ENCODE data around the gene MICA.
A peak's percentile ranks its signal among the peaks of the same experiment; 100 is the strongest.
"Not testable (repeated sequence)": the region's sequence is repeated elsewhere in the genome, so short reads cannot be mapped to it uniquely, and the experiment has no call there.

MICA gene

GRCh38 chr6:31365864-31366263, 37.5 kb upstream of the MICA start:
- H3K27ac ChIP-seq (ENCODE audit: low read depth, low read length): no peak overlapping the region
- H3K36me3 ChIP-seq (ENCODE audit: control insufficient read depth, insufficient read depth, low read length): no peaks in the 10 kb centered on the region
- H3K4me3 ChIP-seq (ENCODE audit: low read length): no peak overlapping the region
- no peaks in the 10 kb centered on the region for H3K27me3 ChIP-seq (ENCODE audit: control insufficient read depth, insufficient read depth, low read length)
- peaks cover 4% of the 10 kb centered on the region for H3K4me1 ChIP-seq (ENCODE audit: control insufficient read depth, insufficient read depth, low read length)
- no peak overlapping the region for H3K9ac ChIP-seq (ENCODE audit: low read length)

- peak overlapping the region; percentile 65 for H3K4me3 ChIP-seq (ENCODE audit: low read length)
- H3K36me3 ChIP-seq (ENCODE audit: control insufficient read depth, insufficient read depth, low read length): no peaks in the 10 kb centered on the region
- H3K4me1 ChIP-seq (ENCODE audit: control insufficient read depth, insufficient read depth, low read length): peaks cover 4% of the 10 kb centered on the region
- H3K9ac ChIP-seq (ENCODE audit: low read length): no peak overlapping the region
- no peak overlapping the region for H3K27ac ChIP-seq (ENCODE audit: low read depth, low read length)
- H3K27me3 ChIP-seq (ENCODE audit: control insufficient read depth, insufficient read depth, low read length): no peaks in the 10 kb centered on the region
These were observed 36.5 kb upstream of the MICA start for GRCh38 chr6:31366693-31367470.

DNA sequence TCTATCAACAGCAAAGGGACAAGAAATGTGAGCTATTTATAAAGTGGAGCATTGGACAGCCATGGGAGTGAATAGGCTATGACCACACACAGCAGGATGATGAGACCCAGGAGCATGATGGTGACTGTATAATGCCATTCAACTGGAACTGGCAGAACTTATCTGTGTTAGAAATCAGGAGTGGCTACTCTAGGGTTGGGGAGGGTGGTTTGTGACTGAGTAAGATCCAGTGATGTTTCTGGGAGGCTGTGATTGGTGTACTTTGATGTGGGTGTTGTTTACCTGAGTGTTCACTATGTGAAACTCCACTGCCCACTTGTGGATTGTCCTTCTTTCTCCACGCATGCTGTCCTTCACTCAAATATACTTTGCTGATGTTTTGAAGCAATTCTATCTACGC, 34.9 kb upstream of the MICA start:
- H3K36me3 ChIP-seq (ENCODE audit: control insufficient read depth, insufficient read depth, low read length): no peaks in the 10 kb centered on the region
- no peak overlapping the region for H3K4me3 ChIP-seq (ENCODE audit: low read length)
- H3K4me1 ChIP-seq (ENCODE audit: control insufficient read depth, insufficient read depth, low read length): peaks cover 4% of the 10 kb centered on the region
- no peaks in the 10 kb centered on the region for H3K27me3 ChIP-seq (ENCODE audit: control insufficient read depth, insufficient read depth, low read length)
- H3K27ac ChIP-seq (ENCODE audit: low read depth, low read length): no peak overlapping the region
- no peak overlapping the region for H3K9ac ChIP-seq (ENCODE audit: low read length)

DNA sequence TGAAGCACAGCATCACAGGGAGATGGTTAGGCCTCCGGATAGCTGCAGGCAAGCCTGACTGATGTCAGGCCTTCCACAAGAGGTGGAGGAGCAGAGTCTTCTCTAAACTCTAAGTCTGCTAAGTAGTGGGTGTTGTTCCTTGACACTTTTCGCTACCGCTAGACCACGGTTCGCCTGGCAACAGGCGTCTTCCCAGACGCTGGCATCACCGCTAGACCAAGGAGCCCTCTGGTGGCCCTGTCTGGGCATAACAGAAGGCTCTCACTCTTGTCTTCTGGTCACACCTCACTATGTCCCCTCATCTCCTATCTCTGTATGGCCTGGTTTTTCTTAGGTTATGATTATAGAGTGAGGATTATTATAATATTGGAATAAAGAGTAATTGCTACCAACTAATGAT, 29.3 kb upstream of the MICA start:
- H3K9ac ChIP-seq (ENCODE audit: low read length); H3K4me3 ChIP-seq (ENCODE audit: low read length); H3K36me3 ChIP-seq (ENCODE audit: control insufficient read depth, insufficient read depth, low read length); H3K4me1 ChIP-seq (ENCODE audit: control insufficient read depth, insufficient read depth, low read length); H3K27ac ChIP-seq (ENCODE audit: low read depth, low read length); H3K27me3 ChIP-seq (ENCODE audit: control insufficient read depth, insufficient read depth, low read length): not testable (repeated sequence)

DNA sequence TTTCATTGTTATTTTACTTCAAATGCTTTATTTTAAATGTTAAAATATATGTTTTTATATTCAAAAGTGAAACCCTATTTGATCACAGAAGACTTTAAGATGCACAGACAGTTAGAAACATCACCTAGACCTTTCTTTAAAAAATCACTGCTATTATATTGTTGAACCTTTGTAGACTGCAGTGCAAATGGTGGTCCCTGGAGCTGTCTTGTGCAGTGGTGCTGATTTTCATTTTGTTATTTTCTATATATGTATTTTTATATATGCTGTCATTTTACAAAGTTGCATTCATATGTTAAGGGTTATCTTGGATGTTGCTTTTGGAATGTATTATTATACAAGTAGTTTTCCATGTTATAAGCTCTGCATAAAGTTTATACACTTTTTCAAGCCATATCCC, 27.7 kb upstream of the MICA start:
- H3K9ac ChIP-seq (ENCODE audit: low read length): no peak overlapping the region
- no peaks in the 10 kb centered on the region for H3K4me1 ChIP-seq (ENCODE audit: control insufficient read depth, insufficient read depth, low read length)
- H3K27me3 ChIP-seq (ENCODE audit: control insufficient read depth, insufficient read depth, low read length): no peaks in the 10 kb centered on the region
- H3K4me3 ChIP-seq (ENCODE audit: low read length): no peak overlapping the region
- H3K36me3 ChIP-seq (ENCODE audit: control insufficient read depth, insufficient read depth, low read length): no peaks in the 10 kb centered on the region
- no peak overlapping the region for H3K27ac ChIP-seq (ENCODE audit: low read depth, low read length)

- no peak overlapping the region for H3K27ac ChIP-seq (ENCODE audit: low read depth, low read length)
These were observed 26.4 kb upstream of the MICA start for GRCh38 chr6:31377029-31377428.

DNA sequence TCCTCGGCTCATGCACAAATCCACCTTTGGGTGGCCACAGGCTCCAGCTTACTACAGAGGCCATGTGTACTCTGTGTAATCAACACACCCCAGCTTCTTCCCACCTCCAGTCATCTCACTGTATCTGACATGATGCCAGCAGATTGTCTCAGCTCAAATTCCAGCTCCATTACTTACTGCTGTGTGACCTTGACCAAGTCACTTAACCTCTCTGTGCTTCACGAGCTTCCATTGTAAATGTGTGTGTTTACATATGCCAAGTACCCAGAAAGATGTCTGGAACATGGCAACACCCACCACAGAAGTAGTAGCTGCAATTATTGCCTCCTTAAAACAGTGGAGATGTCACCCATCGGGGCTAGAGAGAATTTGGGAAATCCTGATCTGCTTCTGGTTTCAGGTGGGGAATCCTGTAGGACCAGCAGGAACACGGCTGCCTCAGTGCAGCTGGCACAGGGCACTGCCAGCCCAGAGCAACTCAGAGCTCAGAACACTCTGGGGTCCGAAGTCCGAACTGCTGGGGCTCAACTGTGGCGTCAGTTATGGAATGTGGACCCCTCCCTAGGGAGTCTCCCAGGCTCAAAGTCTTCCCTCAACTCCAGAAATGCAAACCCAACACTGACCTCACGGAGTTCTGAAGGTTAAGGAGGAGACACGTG, 25.2 kb upstream of the MICA start:
- Histone ChIP-seq H3K4me3 (ENCODE audit: low read length) (no peak overlapping the region), H3K36me3 (ENCODE audit: control insufficient read depth, insufficient read depth, low read length) (no peaks in the 10 kb centered on the region), H3K27me3 (ENCODE audit: control insufficient read depth, insufficient read depth, low read length) (no peaks in the 10 kb centered on the region), H3K27ac (ENCODE audit: low read depth, low read length) (no peak overlapping the region), H3K9ac (ENCODE audit: low read length) (no peak overlapping the region), H3K4me1 (ENCODE audit: control insufficient read depth, insufficient read depth, low read length) (no peaks in the 10 kb centered on the region)

More at GRCh38 chr6:31377029-31377428, 26.4 kb upstream of the MICA start:
- Histone ChIP-seq H3K9ac (ENCODE audit: low read length) (no peak overlapping the region), H3K27me3 (ENCODE audit: control insufficient read depth, insufficient read depth, low read length) (no peaks in the 10 kb centered on the region), H3K36me3 (ENCODE audit: control insufficient read depth, insufficient read depth, low read length) (no peaks in the 10 kb centered on the region), H3K4me1 (ENCODE audit: control insufficient read depth, insufficient read depth, low read length) (no peaks in the 10 kb centered on the region), H3K4me3 (ENCODE audit: low read length) (no peak overlapping the region)

DNA sequence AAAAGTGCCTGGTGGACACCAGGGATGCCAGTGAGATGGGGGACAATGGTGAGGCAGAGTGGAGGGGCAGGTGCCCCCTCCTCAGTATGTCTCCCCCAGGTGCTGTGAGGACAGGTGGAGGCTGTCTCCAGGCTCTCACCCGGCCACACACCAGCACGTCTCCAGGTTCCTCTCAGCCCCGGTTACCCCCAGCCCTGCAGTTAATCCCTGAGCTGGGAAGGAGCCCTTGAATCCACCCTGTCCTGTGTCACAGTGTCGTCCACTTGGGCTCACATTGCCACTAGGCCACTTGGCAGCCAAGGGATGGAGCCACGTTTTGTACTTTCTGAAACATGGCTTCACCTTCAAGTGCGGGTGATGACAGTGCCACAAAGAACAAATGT, 24.7 kb upstream of the MICA start:
- Histone ChIP-seq H3K4me1 (ENCODE audit: control insufficient read depth, insufficient read depth, low read length) (no peaks in the 10 kb centered on the region), H3K36me3 (ENCODE audit: control insufficient read depth, insufficient read depth, low read length) (no peaks in the 10 kb centered on the region), H3K4me3 (ENCODE audit: low read length) (no peak overlapping the region), H3K9ac (ENCODE audit: low read length) (no peak overlapping the region), H3K27me3 (ENCODE audit: control insufficient read depth, insufficient read depth, low read length) (no peaks in the 10 kb centered on the region), H3K27ac (ENCODE audit: low read depth, low read length) (no peak overlapping the region)

GRCh38 chr6:31379850-31380249, 23.5 kb upstream of the MICA start:
- H3K36me3 ChIP-seq (ENCODE audit: control insufficient read depth, insufficient read depth, low read length): no peaks in the 10 kb centered on the region
- H3K9ac ChIP-seq (ENCODE audit: low read length): no peak overlapping the region
- no peak overlapping the region for H3K27ac ChIP-seq (ENCODE audit: low read depth, low read length)
- H3K27me3 ChIP-seq (ENCODE audit: control insufficient read depth, insufficient read depth, low read length): no peaks in the 10 kb centered on the region
- H3K4me1 ChIP-seq (ENCODE audit: control insufficient read depth, insufficient read depth, low read length): no peaks in the 10 kb centered on the region
- H3K4me3 ChIP-seq (ENCODE audit: low read length): no peak overlapping the region

DNA sequence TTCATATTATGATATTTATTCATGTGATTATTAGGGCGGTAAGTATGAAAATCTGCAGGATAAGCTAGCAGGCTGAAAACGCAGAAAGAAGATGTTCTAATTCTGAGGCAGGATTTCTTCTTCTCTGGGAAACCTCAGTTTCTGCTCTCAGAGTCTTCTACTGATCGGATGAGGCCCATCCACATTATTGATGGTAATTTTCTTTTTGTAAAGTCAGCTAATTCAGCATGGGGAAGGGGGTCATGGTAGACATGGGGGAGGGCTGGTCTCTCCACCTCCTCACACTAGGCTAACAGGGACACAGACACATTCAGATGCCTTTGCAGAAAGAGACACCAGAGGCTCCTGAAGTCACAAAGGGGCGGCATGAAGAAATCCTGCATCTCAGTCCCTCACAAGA, 21.7 kb upstream of the MICA start:
- H3K27me3 ChIP-seq (ENCODE audit: control insufficient read depth, insufficient read depth, low read length): no peaks in the 10 kb centered on the region
- no peaks in the 10 kb centered on the region for H3K36me3 ChIP-seq (ENCODE audit: control insufficient read depth, insufficient read depth, low read length)
- no peaks in the 10 kb centered on the region for H3K4me1 ChIP-seq (ENCODE audit: control insufficient read depth, insufficient read depth, low read length)
- no peak overlapping the region for H3K9ac ChIP-seq (ENCODE audit: low read length)
- H3K4me3 ChIP-seq (ENCODE audit: low read length): no peak overlapping the region
- H3K27ac ChIP-seq (ENCODE audit: low read depth, low read length): no peak overlapping the region

- no peak overlapping the region for H3K4me3 ChIP-seq (ENCODE audit: low read length)
- H3K27ac ChIP-seq (ENCODE audit: low read depth, low read length): no peak overlapping the region
- no peaks in the 10 kb centered on the region for H3K36me3 ChIP-seq (ENCODE audit: control insufficient read depth, insufficient read depth, low read length)
- H3K4me1 ChIP-seq (ENCODE audit: control insufficient read depth, insufficient read depth, low read length): no peaks in the 10 kb centered on the region
- H3K9ac ChIP-seq (ENCODE audit: low read length): no peak overlapping the region
- no peaks in the 10 kb centered on the region for H3K27me3 ChIP-seq (ENCODE audit: control insufficient read depth, insufficient read depth, low read length)
These were observed 20.2 kb upstream of the MICA start for GRCh38 chr6:31383149-31383548.

GRCh38 chr6:31385041-31385440, 18.4 kb upstream of the MICA start:
- no peak overlapping the region for H3K9ac ChIP-seq (ENCODE audit: low read length)
- H3K27me3 ChIP-seq (ENCODE audit: control insufficient read depth, insufficient read depth, low read length): no peaks in the 10 kb centered on the region
- no peak overlapping the region for H3K4me3 ChIP-seq (ENCODE audit: low read length)
- H3K4me1 ChIP-seq (ENCODE audit: control insufficient read depth, insufficient read depth, low read length): no peaks in the 10 kb centered on the region
- no peaks in the 10 kb centered on the region for H3K36me3 ChIP-seq (ENCODE audit: control insufficient read depth, insufficient read depth, low read length)
- H3K27ac ChIP-seq (ENCODE audit: low read depth, low read length): no peak overlapping the region

DNA sequence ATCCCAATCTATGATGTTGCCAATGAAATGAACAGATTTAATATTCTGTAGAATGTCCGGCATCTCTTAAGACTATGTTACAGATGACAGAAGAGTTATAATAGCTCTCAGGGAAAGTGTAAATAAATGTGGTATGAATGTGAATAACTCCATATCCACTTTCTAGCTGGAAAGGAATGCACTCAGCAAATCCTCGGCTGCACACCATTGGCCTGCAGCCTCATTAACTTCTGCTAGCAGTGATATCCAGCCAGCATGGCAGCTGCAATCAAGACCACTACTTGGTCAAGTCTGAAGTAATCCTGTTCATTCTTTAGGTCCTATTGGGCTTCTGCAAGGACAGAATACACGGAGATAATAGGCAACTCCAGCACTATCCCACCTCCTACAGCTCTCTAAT, 17.3 kb upstream of the MICA start:
- no peak overlapping the region for H3K27ac ChIP-seq (ENCODE audit: low read depth, low read length)
- H3K36me3 ChIP-seq (ENCODE audit: control insufficient read depth, insufficient read depth, low read length): no peaks in the 10 kb centered on the region
- H3K4me1 ChIP-seq (ENCODE audit: control insufficient read depth, insufficient read depth, low read length): no peaks in the 10 kb centered on the region
- H3K9ac ChIP-seq (ENCODE audit: low read length): no peak overlapping the region
- no peaks in the 10 kb centered on the region for H3K27me3 ChIP-seq (ENCODE audit: control insufficient read depth, insufficient read depth, low read length)
- no peak overlapping the region for H3K4me3 ChIP-seq (ENCODE audit: low read length)
